Small intestine (tissue), 7 donors: ENCODE data around the gene NR2C2AP. TPM values are rescaled to one million over a fixed set of nuclear protein-coding genes. Genes with fewer than 3 reads are reported as not detected.

ENCODE experiments used
- DNase-seq, 2 donors: peaks; one replicate each; pipeline versions ENCODE4 v3.0.0 to v3.0.0-alpha.2; 2013
- FAIRE-seq: peaks from 2 replicates; lab custom pipeline; 2012; peaks lifted over from hg19 to GRCh38; lab: Jason Lieb, UNC
- H3K27ac ChIP-seq, 3 donors: one replicate each; pipeline ENCODE4 v1.5.1; 2013; ENCODE audit warnings: low read length in 2 of 3, mild to moderate bottlenecking in 2 of 3, control low read depth in 1 of 3, inconsistent platforms in 1 of 3, low read depth in 1 of 3, moderate library complexity in 1 of 3
- H3K27me3 ChIP-seq, 3 donors: one replicate each; pipeline ENCODE4 v1.6.1; 2013; ENCODE audit warnings: low read length in 3 of 3, inconsistent platforms in 1 of 3; ENCODE audit not compliant: control insufficient read depth in 3 of 3, insufficient read depth in 3 of 3
- H3K36me3 ChIP-seq, 3 donors: one replicate each; pipeline ENCODE4 v1.6.1; 2013; ENCODE audit warnings: low read length in 3 of 3, inconsistent platforms in 1 of 3, low read depth in 1 of 3, mild to moderate bottlenecking in 1 of 3, moderate library complexity in 1 of 3; ENCODE audit not compliant: control insufficient read depth in 3 of 3, insufficient read depth in 2 of 3
- H3K4me1 ChIP-seq, 3 donors: one replicate each; pipeline ENCODE4 v1.6.1; 2013; ENCODE audit warnings: low read length in 2 of 3, inconsistent platforms in 1 of 3, low read depth in 1 of 3, mild to moderate bottlenecking in 1 of 3, moderate library complexity in 1 of 3; ENCODE audit not compliant: control insufficient read depth in 3 of 3, insufficient read depth in 2 of 3
- H3K4me3 ChIP-seq, 3 donors: one replicate each; pipeline ENCODE4 v1.5.1; 2013; ENCODE audit warnings: low read length in 3 of 3, control low read depth in 1 of 3, inconsistent platforms in 1 of 3, low read depth in 1 of 3, mild to moderate bottlenecking in 1 of 3, moderate library complexity in 1 of 3
- H3K9me3 ChIP-seq, 2 donors: one replicate each; pipeline ENCODE4 v1.6.1; 2013; ENCODE audit warnings: low read depth in 1 of 2, low read length in 1 of 2; ENCODE audit not compliant: control insufficient read depth in 2 of 2, insufficient read depth in 1 of 2
- WGBS, 3 donors: extraction: QIAGEN DNeasy Blood & Tissue Kit; methylation state at CpG; one replicate each; pipeline ENCODE4 v1.1.7; 2013; 5-methylcytosine and 5-hydroxymethylcytosine counted together
- polyA plus RNA-seq, 4 donors: library from polyadenylated mRNA; stranded (reverse) in 3 of 4; unstranded in 1 of 4; fragments of 200-250 nt in 3 of 4; fragments of 120-200 nt in 1 of 4; gene quantifications; one replicate each; pipeline versions ENCODE4 v1.2.1 to v1.2.3, GENCODE V29; 2013
- donor health status: healthy with polysubstance abuse.
- donor health status: control.
- donor health status: control.
- donor health status: Bipolar disorder and iron deficiency.
- donor health status: healthy.

NR2C2AP gene
- polyA plus RNA-seq, 4 donors = 8.1 to 22.9 (median 15.9) TPM

- Histone ChIP-seq H3K4me3 (no peak overlapping the region), H3K27me3 (peaks cover 0 to 6% (median 0%) of the 10 kb centered on the region in 3 donors), H3K4me1 (peaks cover 0 to 8% (median 0%) of the 10 kb centered on the region in 3 donors), H3K27ac (no peak overlapping the region), H3K36me3 (peaks cover 0 to 10% (median 0%) of the 10 kb centered on the region in 3 donors), H3K9me3 (no peaks in the 10 kb centered on the region)
- 83 to 93% (median 84%) methylated on average over 6 of the region's 6 CpGs for WGBS, 3 donors
- FAIRE-seq = no peak
- no peak for DNase-seq
Observed at GRCh38 chr19:19170873-19171672, 32.1 kb downstream of the NR2C2AP start.

- H3K27me3 ChIP-seq = peaks cover 0 to 6% (median 0%) of the 10 kb centered on the region in 3 donors
- 12 to 21% (median 16%) methylated on average over 47 to 56 of the region's 56 CpGs for WGBS, 3 donors
- DNase-seq = peak; percentile 80 to 86
- H3K4me3 ChIP-seq = peak within 1 kb of the TSS in 1 of 3 donors; percentile 8
- peaks cover 0 to 4% (median 0%) of the 10 kb centered on the region in 3 donors for H3K36me3 ChIP-seq
- no peak for FAIRE-seq
- H3K9me3 ChIP-seq = no peaks in the 10 kb centered on the region
- H3K27ac ChIP-seq = no peak within 1 kb of the TSS
- H3K4me1 ChIP-seq = peaks cover 0 to 8% (median 0%) of the 10 kb centered on the region in 3 donors
Observed at GRCh38 chr19:19170053-19170872, 33.0 kb downstream of the NR2C2AP start, which contains the start of gene MEF2B. Gene MEF2B, minus strand, starts transcription at chr19:19170263. Its CDS starts 19,528 bp downstream, at chr19:19150735.

GRCh38 chr19:19169236-19170052 lies 33.8 kb downstream of the NR2C2AP start:
- peaks cover 0 to 4% (median 0%) of the 10 kb centered on the region in 3 donors for H3K36me3 ChIP-seq
- WGBS, 3 donors = 64 to 76% (median 71%) methylated on average over 9 of the region's 9 CpGs
- H3K9me3 ChIP-seq = no peaks in the 10 kb centered on the region
- H3K4me3 ChIP-seq = peak overlapping the region in 1 of 3 donors; percentile 8
- H3K27me3 ChIP-seq = peaks cover 0 to 6% (median 0%) of the 10 kb centered on the region in 3 donors
- FAIRE-seq (no peak), DNase-seq (no peak)
- peaks cover 0 to 8% (median 0%) of the 10 kb centered on the region in 3 donors for H3K4me1 ChIP-seq
- H3K27ac ChIP-seq = no peak overlapping the region

- H3K4me1 ChIP-seq = peaks cover 0 to 8% (median 0%) of the 10 kb centered on the region in 3 donors
- no peak for FAIRE-seq
- peaks cover 0 to 6% (median 0%) of the 10 kb centered on the region in 3 donors for H3K27me3 ChIP-seq
- DNase-seq = no peak
- H3K36me3 ChIP-seq = peaks cover 0 to 2% (median 0%) of the 10 kb centered on the region in 3 donors
- H3K4me3 ChIP-seq = no peak overlapping the region
- H3K27ac ChIP-seq = no peak overlapping the region
- H3K9me3 ChIP-seq = no peaks in the 10 kb centered on the region
- WGBS, 3 donors = 83 to 93% (median 87%) methylated on average over 3 of the region's 3 CpGs
Observed at GRCh38 chr19:19167612-19168011, 35.6 kb downstream of the NR2C2AP start.

- 89 to 93% (median 89%) methylated on average over 1 of the region's 1 CpG for WGBS, 3 donors
- peaks cover 0 to 7% (median 0%) of the 10 kb centered on the region in 3 donors for H3K4me1 ChIP-seq
- H3K27ac ChIP-seq = no peak overlapping the region
- no peaks in the 10 kb centered on the region for H3K9me3 ChIP-seq
- peaks cover 0 to 5% (median 0%) of the 10 kb centered on the region in 3 donors for H3K27me3 ChIP-seq
- peaks cover 0 to 4% (median 0%) of the 10 kb centered on the region in 3 donors for H3K36me3 ChIP-seq
- FAIRE-seq (no peak), DNase-seq (no peak)
- H3K4me3 ChIP-seq = no peak overlapping the region
Observed at GRCh38 chr19:19165396-19165795, 37.8 kb downstream of the NR2C2AP start.

- 85 to 96% (median 91%) methylated on average over 7 of the region's 7 CpGs for WGBS, 3 donors
Observed at GRCh38 chr19:19162495-19162894, 40.7 kb downstream of the NR2C2AP start.

GRCh38 chr19:19160461-19161035 lies 42.7 kb downstream of the NR2C2AP start:
- Histone ChIP-seq H3K9me3 (peaks cover 0 to 9% of the 10 kb centered on the region in 2 donors), H3K4me3 (no peak overlapping the region), H3K27me3 (no peaks in the 10 kb centered on the region), H3K27ac (peak overlapping the region in 1 of 3 donors; percentile 28), H3K36me3 (peaks cover 0 to 17% (median 0%) of the 10 kb centered on the region in 3 donors), H3K4me1 (no peaks in the 10 kb centered on the region)
- FAIRE-seq (no peak), DNase-seq (no peak)
- 54 to 84% (median 80%) methylated on average over 11 to 26 of the region's 26 CpGs for WGBS, 3 donors

More at GRCh38 chr19:19162495-19162894, 40.7 kb downstream of the NR2C2AP start:
- no peaks in the 10 kb centered on the region for H3K27me3 ChIP-seq
- no peak overlapping the region for H3K4me3 ChIP-seq
- FAIRE-seq (no peak), DNase-seq (no peak)
- H3K9me3 ChIP-seq = no peaks in the 10 kb centered on the region
- H3K36me3 ChIP-seq = peaks cover 0 to 7% (median 0%) of the 10 kb centered on the region in 3 donors
- no peak overlapping the region for H3K27ac ChIP-seq
- H3K4me1 ChIP-seq = no peaks in the 10 kb centered on the region
